ENCODE results near the gene SLC25A19.
A peak's percentile ranks its signal among the peaks of the same experiment; 100 is the strongest.

Gene SLC25A19

GRCh38 chr17:75289115-75289831 lies at the start of gene SLC25A19:
Gene SLC25A19 (minus strand): TSS chr17:75289433. CDS start chr17:75286764, 2,669 bp downstream.
- DNase-seq (ENCODE audit: low spot score): peak; percentile 99

DNA sequence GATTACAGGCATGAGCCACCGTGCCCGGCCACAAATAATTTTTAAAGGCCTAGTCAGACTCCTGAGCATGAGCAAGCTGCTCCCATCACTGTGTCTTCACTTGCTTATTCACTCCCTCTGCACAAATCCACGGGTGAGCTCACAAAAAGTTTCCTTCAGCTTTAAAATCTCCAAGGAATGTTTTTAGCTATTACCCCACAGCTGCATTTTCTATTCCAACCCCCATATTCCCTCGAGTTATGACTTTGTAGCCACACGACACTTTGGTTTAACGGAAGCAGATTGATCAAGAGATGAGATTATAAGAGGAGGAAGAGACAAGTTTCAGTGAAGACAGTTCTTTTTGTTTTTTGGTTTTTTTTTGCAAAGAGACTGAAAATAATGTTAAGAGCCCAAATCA lies 49.1 kb upstream of the SLC25A19 start:
- no peak for DNase-seq (ENCODE audit: low spot score)

DNA sequence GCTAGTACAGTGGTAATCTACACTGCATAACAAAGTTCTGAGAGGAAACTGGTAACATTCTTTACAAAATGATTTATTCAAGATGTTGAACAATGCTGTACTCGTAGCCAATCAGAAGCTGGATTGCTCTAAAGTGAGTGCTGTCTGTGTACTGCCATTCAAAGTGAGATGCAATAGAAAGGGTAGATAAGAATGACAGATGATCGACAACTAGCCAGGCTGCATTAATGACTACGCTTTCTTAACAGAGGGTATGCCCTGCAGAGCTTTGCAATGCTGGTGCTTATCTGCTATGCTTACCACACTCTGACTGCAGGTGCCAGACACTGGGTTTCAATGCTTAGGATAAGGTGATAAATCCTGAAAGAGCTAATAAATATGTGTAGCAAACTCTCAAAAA lies 46.1 kb upstream of the SLC25A19 start:
- DNase-seq (ENCODE audit: low spot score): no peak

DNA sequence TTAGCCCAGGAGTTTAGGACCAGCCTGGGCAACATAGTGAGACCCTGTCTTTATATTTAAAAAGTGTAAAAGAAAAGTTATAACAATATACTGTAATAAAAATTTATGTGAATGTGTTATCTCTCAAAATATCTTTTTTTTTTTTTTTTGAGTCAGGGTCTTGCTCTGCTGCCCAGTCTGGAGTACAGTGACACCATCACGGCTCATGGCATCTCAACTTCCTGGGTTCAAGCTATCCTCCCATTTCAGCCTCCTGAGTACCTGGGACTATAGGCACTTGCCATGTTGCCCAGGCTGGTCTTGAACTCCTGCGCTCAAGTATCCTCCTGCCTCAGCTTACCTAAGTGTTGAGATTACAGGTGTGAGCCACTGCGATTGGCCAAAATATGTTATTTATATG lies 45.5 kb upstream of the SLC25A19 start:
- DNase-seq (ENCODE audit: low spot score): no peak

DNA sequence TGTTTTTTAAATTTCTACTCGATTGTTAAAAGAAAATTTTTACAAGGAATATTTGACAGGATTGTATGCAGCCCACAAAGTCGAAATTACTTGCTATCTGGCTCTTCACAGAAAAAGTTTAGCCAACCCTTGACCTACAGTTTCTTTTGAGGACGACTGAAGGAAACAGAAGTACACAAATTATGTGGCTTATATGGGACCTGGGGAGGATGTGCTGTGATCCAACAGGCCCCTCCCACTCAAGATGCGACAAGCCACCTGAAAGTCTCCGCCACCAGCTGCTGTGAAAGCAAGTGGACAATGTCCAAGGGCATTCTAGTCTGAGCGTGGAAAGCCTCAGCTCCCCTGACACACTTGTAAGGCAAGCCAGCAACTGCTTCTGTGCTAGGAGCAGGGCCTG lies 42.4 kb upstream of the SLC25A19 start:
- no peak for DNase-seq (ENCODE audit: low spot score)

DNA sequence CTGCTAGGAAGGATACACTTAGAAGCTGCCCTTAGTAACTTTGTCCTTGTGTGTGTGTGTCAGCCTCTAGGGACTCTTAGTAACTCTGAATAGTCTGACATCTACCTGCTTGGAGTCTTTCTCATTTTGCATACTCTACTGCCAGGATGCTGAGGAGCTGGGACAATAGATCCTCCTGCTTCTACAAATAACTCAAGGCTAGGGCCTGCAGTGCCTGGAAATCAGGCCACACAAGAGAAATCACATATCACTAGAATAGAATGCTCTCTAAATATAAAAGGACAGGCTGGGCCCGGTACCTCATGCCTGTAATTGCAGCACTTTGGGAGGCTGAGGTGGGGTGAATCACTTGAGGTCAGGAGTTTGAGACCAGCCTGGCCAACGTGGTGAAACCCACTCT lies 38.5 kb upstream of the SLC25A19 start:
- no peak for DNase-seq (ENCODE audit: low spot score)

- DNase-seq (ENCODE audit: low spot score): no peak
Observed at GRCh38 chr17:75326226-75326848, 37.1 kb upstream of the SLC25A19 start.

DNA sequence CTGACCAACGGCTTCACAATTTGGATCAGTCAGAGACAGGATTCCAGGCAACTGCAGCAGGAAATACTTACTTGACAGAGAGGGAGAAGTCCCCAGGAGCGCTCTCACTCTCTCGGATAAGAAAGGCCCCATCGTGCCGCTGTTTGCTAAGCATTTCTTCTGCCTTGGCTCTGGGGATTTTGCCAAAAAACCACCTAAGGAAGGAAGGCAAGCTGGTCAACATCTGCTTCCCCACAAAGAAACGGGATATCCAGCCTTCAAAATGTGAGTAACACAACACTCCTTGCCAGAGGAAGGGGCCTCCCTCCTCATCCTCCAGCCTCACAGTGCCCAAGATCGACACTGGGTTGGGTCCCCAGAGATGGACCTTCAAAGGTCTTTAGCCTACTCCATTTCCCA lies 36.6 kb upstream of the SLC25A19 start:
- DNase-seq (ENCODE audit: low spot score): no peak

DNA sequence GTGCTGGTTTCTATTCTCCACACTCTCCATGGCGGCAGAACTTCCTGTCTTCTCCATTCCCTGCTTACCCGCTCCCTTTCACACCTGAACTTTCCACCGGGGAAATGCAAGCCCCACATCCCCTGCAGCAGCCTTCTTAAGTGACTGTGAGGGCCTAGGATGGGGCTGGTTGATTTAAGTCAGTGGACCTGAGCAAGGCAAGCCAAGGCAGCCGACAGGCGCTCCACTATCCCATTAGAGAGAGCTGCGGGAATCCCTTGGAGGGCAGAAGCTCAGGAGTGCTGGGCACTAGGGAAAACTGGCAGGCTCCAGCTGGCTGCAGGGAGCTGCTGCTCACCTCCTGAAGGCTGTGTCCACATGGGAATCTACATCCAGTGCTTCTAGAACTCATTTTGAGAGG lies 36.1 kb upstream of the SLC25A19 start:
- DNase-seq (ENCODE audit: low spot score): no peak

DNA sequence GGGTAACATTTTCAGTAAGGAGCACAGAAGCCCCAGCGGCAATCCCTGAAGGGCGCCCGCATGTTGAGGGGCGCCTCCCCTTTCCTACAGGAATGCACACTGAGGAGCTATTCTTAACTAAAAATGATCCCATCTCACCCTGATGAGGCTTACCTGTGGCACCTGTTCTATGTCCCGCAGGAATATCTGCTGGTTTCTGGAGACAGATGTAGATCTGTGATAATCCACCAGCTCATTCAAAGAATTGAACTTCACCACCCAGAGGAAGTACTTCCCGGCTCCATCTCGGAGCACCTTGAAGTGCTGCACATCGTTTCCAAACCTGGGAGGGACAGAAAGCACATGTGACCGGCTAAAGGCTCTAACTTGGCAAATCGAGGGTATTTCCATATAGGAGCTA lies 32.3 kb upstream of the SLC25A19 start:
- no peak for DNase-seq (ENCODE audit: low spot score)

GRCh38 chr17:75319904-75320691 lies 30.9 kb upstream of the SLC25A19 start:
- no peak for DNase-seq (ENCODE audit: low spot score)

DNA sequence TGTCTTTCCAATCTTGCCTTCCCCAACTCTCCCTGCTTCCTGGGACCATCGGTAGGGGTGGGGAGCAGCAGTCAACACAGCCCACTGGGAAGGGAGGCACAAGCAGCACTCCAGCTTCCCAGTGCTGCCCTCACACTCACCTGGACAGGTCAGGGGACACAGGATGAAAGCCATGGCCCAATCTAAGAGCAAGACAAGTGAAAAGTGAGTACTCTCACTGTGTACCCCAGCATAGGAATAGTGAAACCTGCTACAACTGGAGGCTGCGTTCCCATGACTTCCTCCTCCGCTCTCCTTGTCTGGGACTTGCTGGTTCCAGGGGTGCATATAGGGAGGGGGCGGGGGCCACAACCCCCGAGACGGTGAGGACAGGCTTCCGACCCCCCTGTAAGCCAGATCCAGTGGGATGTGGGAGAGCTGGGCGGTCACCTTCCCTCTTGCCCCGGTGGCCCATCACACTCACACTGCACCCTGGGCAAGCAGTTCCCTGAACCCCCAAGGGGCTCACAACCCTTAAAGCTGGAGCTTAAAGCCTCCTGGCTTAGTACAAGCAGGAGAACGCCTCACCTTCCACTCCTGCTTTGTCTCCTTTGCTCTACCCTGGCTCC lies 29.5 kb upstream of the SLC25A19 start:
- no peak for DNase-seq (ENCODE audit: low spot score)

DNA sequence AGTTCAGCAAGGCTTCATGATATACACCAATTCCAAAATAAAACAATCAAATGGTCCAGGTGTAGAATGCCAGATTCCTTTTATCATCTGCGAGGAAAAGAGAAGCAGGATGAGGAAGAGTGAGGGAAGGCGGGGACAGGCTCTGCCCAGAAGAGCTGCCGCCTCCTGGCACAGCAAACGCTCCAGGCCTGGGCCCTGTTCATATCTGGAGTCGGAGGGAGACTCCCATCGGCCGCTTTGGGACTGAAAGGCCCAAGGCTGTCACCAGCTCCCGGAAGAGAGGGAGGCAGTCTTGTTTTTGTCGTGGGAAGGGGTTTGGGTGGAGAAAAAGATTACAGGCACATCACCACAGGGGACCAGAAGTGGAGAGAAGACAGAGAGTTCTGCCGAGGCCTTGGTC lies 29.0 kb upstream of the SLC25A19 start:
- no peak for DNase-seq (ENCODE audit: low spot score)

- no peak for DNase-seq (ENCODE audit: low spot score)
Observed at GRCh38 chr17:75317671-75318070, 28.4 kb upstream of the SLC25A19 start.

- DNase-seq (ENCODE audit: low spot score): no peak
Observed at GRCh38 chr17:75316253-75316652, 27.0 kb upstream of the SLC25A19 start.

DNA sequence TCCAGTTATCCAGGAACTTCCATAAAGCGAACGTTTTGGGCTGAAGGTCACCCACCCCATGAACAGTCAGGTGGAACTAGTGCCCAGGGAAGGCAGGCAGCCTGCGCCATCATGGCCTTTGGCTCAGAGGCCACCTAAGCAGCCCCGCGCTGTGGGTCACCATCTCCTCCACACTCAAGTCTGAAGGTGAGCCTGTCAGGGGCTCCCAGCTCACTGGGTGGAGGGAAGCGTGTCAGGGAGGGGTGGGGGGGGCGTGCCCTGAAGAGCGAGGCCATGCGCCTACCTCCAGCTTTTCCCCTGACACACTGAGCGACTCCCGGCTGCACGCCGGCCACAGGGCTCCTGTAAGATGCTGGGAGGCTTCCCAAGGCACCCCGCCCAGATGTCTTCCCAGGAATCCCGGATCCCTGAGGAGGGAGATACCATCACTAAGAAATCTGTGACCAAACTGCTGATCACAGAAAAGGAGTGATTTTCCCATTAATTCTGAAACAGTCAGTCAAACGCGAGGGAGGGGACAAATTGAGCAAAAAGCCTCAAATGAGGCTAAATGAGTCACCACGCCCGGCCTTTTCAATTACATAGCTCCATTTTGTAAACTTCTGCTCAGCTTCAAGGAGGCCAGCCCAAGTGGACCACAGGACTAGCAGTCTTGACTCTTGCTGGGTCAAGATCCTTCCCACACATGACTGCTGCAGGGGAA lies 26.5 kb upstream of the SLC25A19 start:
- no peak for DNase-seq (ENCODE audit: low spot score)

DNA sequence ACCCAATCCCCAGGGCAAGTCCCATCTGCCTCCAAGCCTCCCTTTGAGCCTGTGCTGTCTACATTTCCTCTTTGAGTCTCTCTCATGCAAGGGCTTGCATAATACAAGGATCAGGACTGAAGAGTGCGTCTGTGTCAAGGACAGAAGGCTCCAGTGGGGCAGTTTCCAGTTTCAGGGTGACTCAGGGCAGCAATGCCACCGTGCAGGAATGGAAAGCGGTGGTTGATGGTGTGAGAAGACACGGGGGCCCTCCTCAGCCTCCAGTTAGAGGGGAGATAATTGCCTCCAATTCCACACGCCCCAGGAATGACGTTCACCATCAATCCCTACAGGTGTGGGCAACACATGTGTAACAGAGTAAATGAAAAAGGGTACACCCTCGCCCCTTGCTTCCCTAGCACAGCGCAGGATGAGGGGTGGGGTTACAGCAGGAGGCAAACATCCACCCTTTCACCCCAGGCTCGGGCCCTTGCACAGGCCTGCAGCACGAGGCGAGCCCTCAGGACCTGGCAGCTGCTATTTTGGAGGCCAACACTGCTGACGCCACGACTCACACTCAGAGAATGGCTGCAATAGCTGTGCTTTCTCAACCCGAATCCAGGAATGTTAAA lies 24.8 kb upstream of the SLC25A19 start:
- DNase-seq (ENCODE audit: low spot score): no peak

GRCh38 chr17:75308732-75309629 lies 19.7 kb upstream of the SLC25A19 start:
- DNase-seq (ENCODE audit: low spot score): peak; percentile 58

DNA sequence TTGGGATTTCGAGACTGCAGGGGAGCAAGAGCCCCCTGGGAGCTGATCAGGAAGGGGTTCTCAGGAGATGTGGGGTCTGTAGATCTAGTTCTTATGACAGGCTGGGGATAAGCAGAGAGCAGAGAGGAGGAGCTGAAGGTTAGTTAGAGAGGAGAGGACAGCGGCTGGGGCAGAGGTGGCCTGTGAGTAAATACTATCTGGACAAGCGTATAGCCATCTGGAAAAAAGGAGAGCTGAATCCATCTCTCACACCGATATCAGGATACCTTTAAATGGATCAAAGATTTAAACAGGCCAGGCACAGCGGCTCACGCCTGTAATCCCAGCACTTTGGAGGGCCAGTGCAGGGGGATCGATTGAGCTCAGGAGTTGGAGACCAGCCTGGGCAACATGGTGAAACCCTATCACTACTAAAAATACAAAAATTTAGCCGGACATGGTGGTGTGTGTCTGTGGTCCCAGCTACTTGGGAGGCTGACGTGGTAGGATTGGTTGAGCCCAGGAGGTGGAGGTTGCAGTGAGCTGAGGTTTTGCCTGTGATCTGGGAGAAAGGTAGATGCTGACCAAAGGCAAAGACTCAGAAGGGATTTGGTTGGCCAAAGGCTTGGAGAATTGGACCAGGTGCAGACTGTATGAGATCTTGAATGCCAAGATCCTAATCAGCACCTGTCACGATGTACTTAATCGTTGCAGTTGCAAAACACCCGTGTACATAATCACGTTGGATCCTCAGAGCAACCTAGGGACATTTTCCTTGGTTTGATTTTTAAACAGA lies 18.9 kb upstream of the SLC25A19 start:
- no peak for DNase-seq (ENCODE audit: low spot score)
